B cell (primary cell): ENCODE data around the gene ZFYVE27. TPM values are rescaled to one million over a fixed set of nuclear protein-coding genes. Genes with fewer than 3 reads are reported as not detected.

ENCODE experiments used
- ATAC-seq: fragments of 200-7000 bp; cut with Tn5 transposase; one replicate; pipeline ENCODE4 v1.10.0; 2021; ENCODE audit warnings: low read depth, mild to moderate bottlenecking, moderate number of reproducible peaks, moderate library complexity
- CTCF ChIA-PET: fragments of 350-600 bp; sonication (Branson Sonifier 250); formaldehyde crosslinking; loops from one replicate; lab custom pipeline; 2021; ENCODE audit warnings: antibody characterized with exemption, inconsistent platforms; lab: Charles Lee
- POLR2A ChIA-PET: fragments of 350-600 bp; sonication (Branson Sonifier 250); formaldehyde crosslinking; loops from one replicate; lab custom pipeline; 2021; ENCODE audit warnings: antibody characterized with exemption; lab: Charles Lee
- DNase-seq: peaks from one replicate; pipeline ENCODE4 v3.0.0; 2013
- H2AFZ ChIP-seq: 2 replicates; pipeline ENCODE4 v1.6.1; 2012; ENCODE audit warnings: mild to moderate bottlenecking, low read depth, low read length; ENCODE audit not compliant: insufficient read depth, poor library complexity, severe bottlenecking
- H3K27ac ChIP-seq, 2 donors: 1 replicate in 1 of 2; 2 replicates in 1 of 2; pipeline ENCODE4 v1.5.1; 2012 to 2013; ENCODE audit warnings: low read length in 2 of 2, mild to moderate bottlenecking in 2 of 2, moderate library complexity in 1 of 2
- H3K27me3 ChIP-seq, 4 experiments: fragments of 200-600 bp in 1 of 4; sonication (generic) in 1 of 4; replicated peaks in 1 of 4; 1 replicate in 2 of 4; 2 replicates in 2 of 4; pipeline versions ENCODE4 v1.6.1 to v1.7.0; 2013 to 2016; ENCODE audit warnings: low read length in 3 of 4, mild to moderate bottlenecking in 2 of 4, mixed read lengths in 1 of 4, moderate library complexity in 1 of 4; ENCODE audit not compliant: insufficient read depth in 4 of 4, control insufficient read depth in 3 of 4; ENCODE audit errors: control extremely low read depth in 1 of 4
- H3K36me3 ChIP-seq, 2 experiments: replicated peaks in 1 of 2; 1 replicate in 1 of 2; 2 replicates in 1 of 2; pipeline versions ENCODE4 v1.6.1 to v1.7.1; 2013; ENCODE audit warnings: low read length in 1 of 2; ENCODE audit not compliant: insufficient read depth in 2 of 2, control insufficient read depth in 1 of 2; ENCODE audit errors: control extremely low read depth in 1 of 2, extremely low read depth in 1 of 2
- H3K4me1 ChIP-seq, 2 donors: fragments of 200-600 bp in 1 of 2; sonication (generic) in 1 of 2; 1 replicate in 1 of 2; 2 replicates in 1 of 2; pipeline versions ENCODE4 v1.5.1 to v1.6.1; 2013 to 2017; ENCODE audit warnings: low read length in 2 of 2; ENCODE audit not compliant: control insufficient read depth in 2 of 2, insufficient read depth in 2 of 2
- H3K4me2 ChIP-seq: replicated peaks from 2 replicates; pipeline ENCODE3; 2012; ENCODE audit warnings: mild to moderate bottlenecking, low read depth, low read length; ENCODE audit not compliant: poor library complexity, severe bottlenecking
- H3K4me3 ChIP-seq, 5 experiments: fragments of 200-600 bp in 1 of 5; sonication (generic) in 1 of 5; 1 replicate in 3 of 5; 2 replicates in 2 of 5; pipeline versions ENCODE4 v1.5.1 to v1.7.0; 2011 to 2016; ENCODE audit warnings: low read length in 4 of 5, mild to moderate bottlenecking in 4 of 5, low read depth in 2 of 5, control low read depth in 1 of 5, moderate library complexity in 1 of 5; ENCODE audit not compliant: insufficient read depth in 1 of 5; ENCODE audit errors: control extremely low read depth in 1 of 5, extremely low read depth in 1 of 5
- H3K79me2 ChIP-seq: fragments of 200-600 bp; sonication (generic); one replicate; pipeline ENCODE4 v1.6.0; 2016; ENCODE audit warnings: low read length; ENCODE audit not compliant: control insufficient read depth, insufficient read depth
- H3K9ac ChIP-seq: fragments of 200-600 bp; sonication (generic); 2 replicates; pipeline ENCODE4 v1.6.1; 2017; ENCODE audit warnings: mild to moderate bottlenecking, low read length, moderate library complexity
- H3K9me3 ChIP-seq, 3 donors: one replicate each; pipeline versions ENCODE4 v1.6.1 to v1.7.1; 2013; ENCODE audit warnings: low read length in 2 of 3; ENCODE audit not compliant: control insufficient read depth in 2 of 3, insufficient read depth in 1 of 3; ENCODE audit errors: control extremely low read depth in 1 of 3
- H4K20me1 ChIP-seq: 2 replicates; pipeline ENCODE4 v1.6.0; 2012; ENCODE audit warnings: mild to moderate bottlenecking, low read length; ENCODE audit not compliant: insufficient read depth, control insufficient read depth, poor library complexity, severe bottlenecking
- H3K27ac Mint-ChIP-seq: one replicate; pipeline ENCODE4 v1.8.0; 2021; ENCODE audit warnings: mixed read lengths
- H3K27me3 Mint-ChIP-seq: one replicate; pipeline ENCODE4 v1.8.0; 2021; ENCODE audit warnings: mixed read lengths
- H3K4me1 Mint-ChIP-seq: one replicate; pipeline ENCODE4 v1.8.0; 2021; ENCODE audit warnings: mixed read lengths
- H3K4me3 Mint-ChIP-seq: one replicate; pipeline ENCODE4 v1.8.0; 2021; ENCODE audit warnings: mixed read lengths
- H3K9me3 Mint-ChIP-seq: one replicate; pipeline ENCODE4 v1.8.0; 2022; ENCODE audit warnings: mixed read lengths; ENCODE audit not compliant: insufficient read depth
- EZH2 ChIP-seq: IDR thresholded peaks from 2 replicates; pipeline ENCODE4 v1.6.1; 2012; ENCODE audit warnings: borderline replicate concordance, low read depth, mild to moderate bottlenecking, moderate library complexity, low read length; ENCODE audit not compliant: insufficient read depth, poor library complexity, severe bottlenecking
- WGBS: methylation state at CpG from one replicate; pipeline ENCODE4 v1.1.5; 2013; ENCODE audit warnings: missing lambda C conversion rate; ENCODE audit not compliant: insufficient coverage; 5-methylcytosine and 5-hydroxymethylcytosine counted together
- intact Hi-C: fragments of 100-400 bp; cut with micrococcal nuclease; formaldehyde crosslinking; loops from one replicate; pipeline ENCODE4 v1.10.0; 2022
- polyA plus RNA-seq: library from polyadenylated mRNA; depleted of rRNA; stranded (reverse); fragments of >200 nt; gene quantifications from 2 replicates; pipeline ENCODE4 v1.2.3, GENCODE V29; 2012
- total RNA-seq, 2 donors: library from RNA; stranded (reverse); fragments of 120-200 nt in 1 of 2; gene quantifications; 1 replicate in 1 of 2; 2 replicates in 1 of 2; pipeline versions ENCODE4 v1.2.3 to v1.2.4, GENCODE V29; 2013 to 2022
- TF ChIP-seq, protein P1 (sequence below): fragments of 200-600 bp; IDR thresholded peaks from one replicate; pipeline ENCODE4 v1.8.0; 2022; ENCODE audit warnings: antibody characterized with exemption, mild to moderate bottlenecking

Gene ZFYVE27
- total and polyA plus RNA-seq, 2 donors (not counting 1 experiment from before 2014, with no cell fraction given), result 50.4 to 79.7 TPM

DNA sequence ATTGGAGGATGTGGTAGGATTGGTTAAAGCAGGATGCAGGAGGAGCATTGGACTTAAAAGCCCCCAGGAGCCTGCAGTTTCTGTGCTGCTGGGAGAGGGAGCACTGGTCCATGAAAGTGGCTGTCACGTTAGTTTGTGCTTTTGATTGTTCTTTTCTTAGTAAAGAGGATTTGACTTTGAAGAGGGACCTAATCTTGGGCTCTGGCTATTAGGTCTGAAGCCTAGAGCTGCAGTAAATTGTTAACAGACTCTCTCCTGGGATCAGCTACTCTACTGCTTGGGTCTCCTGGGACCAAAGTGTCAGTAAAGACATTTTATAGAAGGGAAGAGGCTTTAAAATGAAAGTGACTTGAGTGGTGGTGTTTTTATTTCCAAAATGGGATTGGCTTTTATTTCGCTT is 3.7 kb downstream of the ZFYVE27 start:
- TF ChIP-seq, protein P1, sequence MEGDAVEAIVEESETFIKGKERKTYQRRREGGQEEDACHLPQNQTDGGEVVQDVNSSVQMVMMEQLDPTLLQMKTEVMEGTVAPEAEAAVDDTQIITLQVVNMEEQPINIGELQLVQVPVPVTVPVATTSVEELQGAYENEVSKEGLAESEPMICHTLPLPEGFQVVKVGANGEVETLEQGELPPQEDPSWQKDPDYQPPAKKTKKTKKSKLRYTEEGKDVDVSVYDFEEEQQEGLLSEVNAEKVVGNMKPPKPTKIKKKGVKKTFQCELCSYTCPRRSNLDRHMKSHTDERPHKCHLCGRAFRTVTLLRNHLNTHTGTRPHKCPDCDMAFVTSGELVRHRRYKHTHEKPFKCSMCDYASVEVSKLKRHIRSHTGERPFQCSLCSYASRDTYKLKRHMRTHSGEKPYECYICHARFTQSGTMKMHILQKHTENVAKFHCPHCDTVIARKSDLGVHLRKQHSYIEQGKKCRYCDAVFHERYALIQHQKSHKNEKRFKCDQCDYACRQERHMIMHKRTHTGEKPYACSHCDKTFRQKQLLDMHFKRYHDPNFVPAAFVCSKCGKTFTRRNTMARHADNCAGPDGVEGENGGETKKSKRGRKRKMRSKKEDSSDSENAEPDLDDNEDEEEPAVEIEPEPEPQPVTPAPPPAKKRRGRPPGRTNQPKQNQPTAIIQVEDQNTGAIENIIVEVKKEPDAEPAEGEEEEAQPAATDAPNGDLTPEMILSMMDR, result no peak
- no peak for TF ChIP-seq EZH2
- peaks cover 69% of the 10 kb centered on the region for H3K79me2 ChIP-seq
- H3K9ac ChIP-seq, result no peak overlapping the region
- peaks cover 60% of the 10 kb centered on the region for H3K4me1 Mint-ChIP-seq
- no peak for ATAC-seq
- no peak overlapping the region for H3K27ac Mint-ChIP-seq
- intact Hi-C loops, result no loop called here
- H3K4me3 Mint-ChIP-seq, result peak overlapping the region; percentile 5
- H3K9me3 ChIP-seq, result no peaks in the 10 kb centered on the region
- no peaks in the 10 kb centered on the region for H3K27me3 Mint-ChIP-seq
- H2AFZ ChIP-seq, result no peak overlapping the region
- WGBS, result 0% methylated on average over 1 of the region's 2 CpGs
- no peaks in the 10 kb centered on the region for H3K27me3 ChIP-seq
- no peak overlapping the region for H3K4me3 ChIP-seq
- peaks cover 0 to 50% of the 10 kb centered on the region in 2 experiments for H3K36me3 ChIP-seq
- no peaks in the 10 kb centered on the region for H3K9me3 Mint-ChIP-seq
- no peak overlapping the region for H3K27ac ChIP-seq
- CTCF ChIA-PET, result no interaction called here
- peaks cover 39% of the 10 kb centered on the region for H4K20me1 ChIP-seq
- peak overlapping the region; percentile 9 for H3K4me2 ChIP-seq
- peaks cover 25 to 39% of the 10 kb centered on the region in 2 donors for H3K4me1 ChIP-seq
- POLR2A ChIA-PET, result no interaction called here
- DNase-seq, result no peak

DNA sequence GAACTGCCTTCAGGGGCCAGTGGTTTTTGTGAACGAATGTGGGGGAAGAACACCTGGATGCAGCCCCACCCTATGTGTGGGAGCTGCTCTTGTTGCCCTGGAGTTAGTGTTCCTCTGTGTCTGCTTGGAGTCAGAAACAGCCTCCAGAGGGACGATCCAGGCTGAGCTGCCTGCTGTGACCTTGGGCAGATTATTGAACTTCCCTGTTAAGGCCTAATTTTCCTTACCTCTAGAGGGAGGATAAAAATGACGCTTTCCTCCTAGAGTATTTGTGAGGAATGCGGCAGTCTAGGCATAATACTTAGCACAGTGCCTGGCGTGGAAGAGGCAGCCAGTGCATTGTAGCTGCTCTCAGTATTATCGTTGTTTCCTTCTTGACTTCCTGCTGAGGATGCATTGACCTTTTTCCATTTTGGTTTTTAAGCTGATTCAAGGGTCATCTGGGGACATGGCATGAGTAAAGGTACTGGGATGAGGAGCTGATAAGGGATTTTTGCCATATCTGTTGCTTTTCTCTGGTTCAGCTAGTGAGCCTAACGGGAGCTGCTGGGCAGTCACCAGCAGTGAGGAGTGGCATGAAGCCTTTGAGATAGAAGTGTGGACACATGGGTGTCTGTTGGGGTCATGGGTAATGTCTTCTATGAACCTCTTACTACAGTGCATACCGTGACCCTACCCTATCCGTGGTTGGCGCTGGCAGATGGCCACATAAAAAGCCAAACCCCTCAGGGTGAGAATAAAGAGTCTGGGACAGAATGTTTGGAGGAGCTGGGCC is 6.4 kb downstream of the ZFYVE27 start:
- Histone ChIP-seq H2AFZ (no peak overlapping the region), H4K20me1 (peaks cover 48% of the 10 kb centered on the region), H3K4me3 (no peak overlapping the region), H3K9me3 (no peaks in the 10 kb centered on the region), H3K27me3 (no peaks in the 10 kb centered on the region), H3K4me2 (no peak overlapping the region), H3K79me2 (peaks cover 60% of the 10 kb centered on the region), H3K36me3 (peaks cover 0 to 71% of the 10 kb centered on the region in 2 experiments), H3K9ac (no peak overlapping the region), H3K27ac (no peak overlapping the region), H3K4me1 (peaks cover 11 to 20% of the 10 kb centered on the region in 2 donors)
- ChIA-PET CTCF (interaction anchor here (0.6 to 1.5 kb wide), 5 partner anchors 34 to 318 kb away, joined by 3 to 5 read pairs (median 3); no protein-coding TSS in a partner anchor), POLR2A (interaction anchor here (0.5 kb wide), 1 partner anchor 13 kb away, joined by 3 read pairs; no protein-coding TSS in a partner anchor)
- Mint-ChIP-seq H3K9me3 (no peaks in the 10 kb centered on the region), H3K27me3 (no peaks in the 10 kb centered on the region), H3K4me1 (peaks cover 37% of the 10 kb centered on the region), H3K4me3 (no peak overlapping the region), H3K27ac (no peak overlapping the region)
- ATAC-seq (no peak), DNase-seq (no peak)
- 90% methylated on average over 6 of the region's 10 CpGs for WGBS
- intact Hi-C loops, result no loop called here
- TF ChIP-seq, protein P1, result no peak
- no peak for TF ChIP-seq EZH2
